ENCODE data around the gene NHLRC1. TPM values are rescaled to one million over a fixed set of nuclear protein-coding genes. Genes with fewer than 3 reads are reported as not detected.

NHLRC1 gene
- polyA plus RNA-seq, 4 donors: 1.1 to 5.2 (median 2.8) TPM

DNA sequence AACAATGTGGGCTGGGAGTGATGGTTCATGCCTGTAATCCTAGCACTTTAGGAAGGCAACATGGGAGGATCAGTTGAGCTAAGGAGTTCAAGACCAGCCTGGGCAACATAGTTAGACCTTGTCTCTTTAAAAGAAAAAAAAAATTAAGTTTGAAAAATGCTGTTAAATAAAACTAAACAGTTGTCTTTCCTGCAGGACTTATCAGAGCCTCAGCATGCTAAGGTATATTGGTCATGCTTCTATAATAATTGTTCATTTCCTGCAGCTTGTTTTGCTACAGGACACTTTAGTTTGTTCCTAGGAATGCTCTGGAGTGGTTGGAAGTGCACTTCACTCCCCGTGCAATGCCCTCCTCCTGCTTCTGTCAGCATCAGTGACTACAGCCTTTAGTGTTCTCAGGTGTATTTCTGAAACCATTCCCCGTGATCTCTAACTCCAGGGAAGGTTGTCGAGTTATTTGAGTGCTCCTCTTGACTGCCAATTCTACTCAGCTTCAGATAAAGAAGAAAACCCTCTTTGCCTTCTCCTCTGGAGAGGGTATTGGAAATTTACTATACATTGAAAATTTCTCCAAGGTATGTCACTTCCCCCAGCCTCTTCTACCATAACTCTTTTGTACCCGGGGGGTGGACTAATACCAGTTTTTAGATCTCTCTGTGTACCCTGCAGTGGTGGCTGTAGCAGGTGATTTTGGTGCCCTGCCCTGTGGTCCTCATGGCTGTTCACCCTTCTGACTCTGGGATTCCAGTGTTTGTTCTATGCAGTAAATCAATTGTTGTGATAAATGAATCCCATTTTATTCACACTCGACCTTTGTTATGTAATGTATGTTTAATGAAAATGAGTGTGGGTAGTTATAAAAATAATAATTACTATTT, 33.8 kb downstream of the NHLRC1 start:
- H3K4me1 ChIP-seq (ENCODE audit: control insufficient read depth in 3 of 3, insufficient read depth in 2 of 3, low read depth in 1 of 3, low read length in 2 of 3): no peaks in the 10 kb centered on the region
- WGBS, 3 donors: 73 to 79% (median 78%) methylated on average over 5 of the region's 5 CpGs
- FAIRE-seq: no peak

DNA sequence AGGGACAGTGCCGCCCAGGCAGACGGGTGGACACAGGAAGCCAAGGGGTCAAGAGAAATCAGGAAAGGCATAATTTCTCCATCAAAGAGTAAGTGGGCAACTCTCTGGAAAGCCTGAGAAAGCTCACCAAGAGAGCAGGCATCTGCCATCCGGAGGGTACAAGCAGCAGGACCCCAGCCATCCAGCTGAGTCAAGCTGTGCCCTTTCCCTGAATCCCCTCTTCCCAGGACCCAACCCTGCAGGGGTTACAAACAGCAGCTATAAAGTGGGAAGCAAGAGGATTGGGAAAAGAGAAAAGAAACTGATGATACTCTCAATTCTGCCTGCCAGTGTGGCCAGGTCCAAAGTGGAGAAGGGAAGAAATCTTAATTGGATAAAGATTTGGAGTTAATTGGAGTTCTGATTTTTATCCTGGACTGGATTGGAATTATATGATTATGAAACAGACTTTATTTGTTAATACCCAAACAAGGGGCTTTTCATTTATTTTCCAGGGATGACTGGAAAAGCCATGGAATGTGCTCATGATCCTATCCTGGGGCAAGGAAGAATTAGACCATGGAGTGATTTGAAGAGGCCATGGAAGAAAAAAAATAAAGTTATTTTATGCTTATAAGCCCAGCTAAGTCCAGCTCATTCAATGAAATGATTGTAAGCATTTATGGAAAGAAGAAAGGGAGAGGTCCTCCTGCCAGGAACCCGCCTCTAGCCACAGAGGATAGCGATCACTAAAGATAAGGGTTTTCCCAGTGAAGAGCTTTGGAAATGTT, 34.9 kb downstream of the NHLRC1 start:
- 84 to 92% (median 86%) methylated on average over 5 of the region's 5 CpGs for WGBS, 3 donors
- Histone ChIP-seq H3K27me3 (ENCODE audit: control insufficient read depth in 3 of 3, insufficient read depth in 3 of 3, low read length in 3 of 3) (no peaks in the 10 kb centered on the region), H3K4me3 (ENCODE audit: low read depth in 1 of 3, low read length in 3 of 3) (no peak overlapping the region), H3K36me3 (ENCODE audit: control insufficient read depth in 3 of 3, insufficient read depth in 2 of 3, low read depth in 1 of 3, low read length in 3 of 3) (no peaks in the 10 kb centered on the region), H3K4me1 (ENCODE audit: control insufficient read depth in 3 of 3, insufficient read depth in 2 of 3, low read depth in 1 of 3, low read length in 2 of 3) (no peaks in the 10 kb centered on the region), H3K9me3 (ENCODE audit: control insufficient read depth in 2 of 2, insufficient read depth in 1 of 2, low read depth in 1 of 2, low read length in 1 of 2) (peaks cover 0 to 14% of the 10 kb centered on the region in 2 donors), H3K27ac (ENCODE audit: low read depth in 1 of 3, low read length in 2 of 3) (no peak overlapping the region)
- no peak for DNase-seq
- FAIRE-seq: no peak

More for the DNA sequence above, 33.8 kb downstream of the NHLRC1 start:
- Histone ChIP-seq H3K27ac (ENCODE audit: low read depth in 1 of 3, low read length in 2 of 3) (no peak overlapping the region), H3K27me3 (ENCODE audit: control insufficient read depth in 3 of 3, insufficient read depth in 3 of 3, low read length in 3 of 3) (no peaks in the 10 kb centered on the region), H3K4me3 (ENCODE audit: low read depth in 1 of 3, low read length in 3 of 3) (no peak overlapping the region), H3K9me3 (ENCODE audit: control insufficient read depth in 2 of 2, insufficient read depth in 1 of 2, low read depth in 1 of 2, low read length in 1 of 2) (peaks cover 0 to 14% of the 10 kb centered on the region in 2 donors), H3K36me3 (ENCODE audit: control insufficient read depth in 3 of 3, insufficient read depth in 2 of 3, low read depth in 1 of 3, low read length in 3 of 3) (no peaks in the 10 kb centered on the region)
- DNase-seq: no peak

DNA sequence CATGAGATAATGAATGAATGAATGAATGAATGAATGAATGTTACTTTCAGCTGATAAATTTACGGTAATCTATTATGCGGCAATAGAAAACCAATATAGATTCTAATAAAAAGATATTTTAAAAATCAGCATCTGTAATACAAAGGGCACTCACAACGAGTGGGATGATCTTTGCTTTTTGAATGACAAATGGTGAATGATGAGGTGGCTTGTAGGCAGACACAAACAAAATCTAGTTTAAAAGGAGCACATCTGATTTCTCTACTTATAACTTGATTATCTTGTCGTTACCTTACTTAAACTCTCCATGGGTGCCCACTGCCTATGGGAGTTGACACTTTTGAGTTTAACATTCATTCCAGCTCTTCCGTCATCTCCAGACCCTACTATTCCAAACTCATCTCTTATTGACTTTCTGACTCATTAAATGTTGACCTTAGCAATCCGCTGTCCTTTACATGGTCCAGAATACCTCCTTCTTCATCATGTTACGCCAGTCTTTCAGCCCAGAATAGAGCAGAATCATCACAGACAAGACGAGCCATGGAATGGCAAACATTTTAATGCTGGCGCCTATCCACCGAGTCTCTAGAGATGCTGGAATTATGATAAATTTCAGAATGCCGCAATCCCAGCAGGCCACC, 41.3 kb downstream of the NHLRC1 start:
- Histone ChIP-seq H3K9me3 (ENCODE audit: control insufficient read depth in 2 of 2, insufficient read depth in 1 of 2, low read depth in 1 of 2, low read length in 1 of 2) (no peaks in the 10 kb centered on the region), H3K27me3 (ENCODE audit: control insufficient read depth in 3 of 3, insufficient read depth in 3 of 3, low read length in 3 of 3) (no peaks in the 10 kb centered on the region), H3K4me3 (ENCODE audit: low read depth in 1 of 3, low read length in 3 of 3) (no peak overlapping the region), H3K27ac (ENCODE audit: low read depth in 1 of 3, low read length in 2 of 3) (no peak overlapping the region), H3K4me1 (ENCODE audit: control insufficient read depth in 3 of 3, insufficient read depth in 2 of 3, low read depth in 1 of 3, low read length in 2 of 3) (no peaks in the 10 kb centered on the region), H3K36me3 (ENCODE audit: control insufficient read depth in 3 of 3, insufficient read depth in 2 of 3, low read depth in 1 of 3, low read length in 3 of 3) (no peaks in the 10 kb centered on the region)
- DNase-seq (no peak), FAIRE-seq (no peak)
- WGBS, 3 donors: 80 to 93% (median 90%) methylated on average over 11 of the region's 11 CpGs

DNA sequence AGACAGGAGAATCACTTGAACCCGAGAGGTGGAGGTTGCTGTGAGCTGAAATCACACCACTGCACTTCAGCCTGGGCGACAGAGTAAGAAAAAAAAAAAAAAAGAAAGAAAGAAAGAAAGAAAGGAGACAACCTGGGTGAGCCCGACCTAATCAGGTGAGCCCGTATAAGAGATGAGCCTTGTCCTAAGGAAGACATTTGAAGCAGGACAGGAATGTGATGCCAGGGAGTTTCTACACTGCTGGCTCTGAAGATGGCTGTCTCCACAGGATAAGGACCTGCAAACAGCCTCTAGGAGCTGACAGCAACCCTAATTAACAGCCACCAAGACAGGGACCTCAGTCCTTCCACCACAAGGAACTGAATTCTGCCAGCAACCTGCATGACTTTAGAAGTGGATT, 41.9 kb downstream of the NHLRC1 start:
- 85 to 97% (median 88%) methylated on average over 4 of the region's 4 CpGs for WGBS, 3 donors
- no peak overlapping the region for H3K4me3 ChIP-seq (ENCODE audit: low read depth in 1 of 3, low read length in 3 of 3)
- no peaks in the 10 kb centered on the region for H3K27me3 ChIP-seq (ENCODE audit: control insufficient read depth in 3 of 3, insufficient read depth in 3 of 3, low read length in 3 of 3)
- H3K27ac ChIP-seq (ENCODE audit: low read depth in 1 of 3, low read length in 2 of 3): no peak overlapping the region
- H3K9me3 ChIP-seq (ENCODE audit: control insufficient read depth in 2 of 2, insufficient read depth in 1 of 2, low read depth in 1 of 2, low read length in 1 of 2): no peaks in the 10 kb centered on the region
- no peaks in the 10 kb centered on the region for H3K36me3 ChIP-seq (ENCODE audit: control insufficient read depth in 3 of 3, insufficient read depth in 2 of 3, low read depth in 1 of 3, low read length in 3 of 3)
- FAIRE-seq (no peak), DNase-seq (no peak)
- H3K4me1 ChIP-seq (ENCODE audit: control insufficient read depth in 3 of 3, insufficient read depth in 2 of 3, low read depth in 1 of 3, low read length in 2 of 3): no peaks in the 10 kb centered on the region

DNA sequence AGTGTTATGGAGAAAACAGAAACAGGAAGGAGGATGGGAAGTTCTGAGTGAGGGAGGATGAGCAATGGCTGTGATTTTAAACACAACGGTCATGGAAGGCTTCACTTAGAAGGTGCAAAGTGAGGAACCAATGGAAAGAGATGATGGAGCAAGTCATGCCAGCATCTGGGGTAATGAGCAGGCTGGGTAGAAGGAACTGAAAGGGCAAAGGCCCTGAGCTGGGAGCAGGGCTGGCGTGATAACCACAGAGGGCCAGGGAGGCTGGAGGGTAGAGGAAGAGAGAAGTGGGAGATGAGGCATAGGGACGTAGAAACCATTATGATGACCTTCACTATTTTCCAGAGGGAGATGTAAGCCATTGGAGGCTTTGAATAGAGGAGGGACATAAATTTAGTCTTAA, 43.6 kb downstream of the NHLRC1 start:
- no peak for DNase-seq
- no peak overlapping the region for H3K27ac ChIP-seq (ENCODE audit: low read depth in 1 of 3, low read length in 2 of 3)
- WGBS, 3 donors: 78 to 89% (median 84%) methylated on average over 3 of the region's 3 CpGs
- no peak for FAIRE-seq
- H3K4me1 ChIP-seq (ENCODE audit: control insufficient read depth in 3 of 3, insufficient read depth in 2 of 3, low read depth in 1 of 3, low read length in 2 of 3): no peaks in the 10 kb centered on the region
- peaks cover 0 to 4% of the 10 kb centered on the region in 2 donors for H3K9me3 ChIP-seq (ENCODE audit: control insufficient read depth in 2 of 2, insufficient read depth in 1 of 2, low read depth in 1 of 2, low read length in 1 of 2)
- no peak overlapping the region for H3K4me3 ChIP-seq (ENCODE audit: low read depth in 1 of 3, low read length in 3 of 3)
- H3K27me3 ChIP-seq (ENCODE audit: control insufficient read depth in 3 of 3, insufficient read depth in 3 of 3, low read length in 3 of 3): no peaks in the 10 kb centered on the region
- no peaks in the 10 kb centered on the region for H3K36me3 ChIP-seq (ENCODE audit: control insufficient read depth in 3 of 3, insufficient read depth in 2 of 3, low read depth in 1 of 3, low read length in 3 of 3)

DNA sequence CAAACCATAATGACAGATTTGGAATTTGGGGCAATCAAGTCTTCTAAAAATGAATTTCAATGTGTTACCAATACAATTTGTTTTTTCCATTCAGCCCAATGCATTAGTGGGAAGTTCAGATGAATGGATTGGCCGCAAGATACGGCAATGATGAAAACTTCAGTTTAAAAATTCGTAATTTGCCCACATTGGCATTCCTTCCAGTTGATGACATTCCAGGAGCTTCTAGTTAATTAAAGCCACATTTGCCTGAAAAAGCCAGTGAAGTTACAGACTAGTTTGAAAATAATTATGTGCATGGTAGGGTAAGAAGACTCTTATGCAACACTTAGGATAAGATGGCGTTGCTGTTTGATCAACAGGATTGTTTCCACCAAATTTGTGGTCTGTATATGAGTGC, 46.2 kb downstream of the NHLRC1 start:
- Histone ChIP-seq H3K36me3 (ENCODE audit: control insufficient read depth in 3 of 3, insufficient read depth in 2 of 3, low read depth in 1 of 3, low read length in 3 of 3) (no peaks in the 10 kb centered on the region), H3K27ac (ENCODE audit: low read depth in 1 of 3, low read length in 2 of 3) (no peak overlapping the region), H3K4me1 (ENCODE audit: control insufficient read depth in 3 of 3, insufficient read depth in 2 of 3, low read depth in 1 of 3, low read length in 2 of 3) (no peaks in the 10 kb centered on the region), H3K27me3 (ENCODE audit: control insufficient read depth in 3 of 3, insufficient read depth in 3 of 3, low read length in 3 of 3) (no peaks in the 10 kb centered on the region), H3K4me3 (ENCODE audit: low read depth in 1 of 3, low read length in 3 of 3) (no peak overlapping the region), H3K9me3 (ENCODE audit: control insufficient read depth in 2 of 2, insufficient read depth in 1 of 2, low read depth in 1 of 2, low read length in 1 of 2) (peaks cover 0 to 4% of the 10 kb centered on the region in 2 donors)
- DNase-seq (no peak), FAIRE-seq (no peak)
- 88 to 96% (median 92%) methylated on average over 4 of the region's 4 CpGs for WGBS, 3 donors

DNA sequence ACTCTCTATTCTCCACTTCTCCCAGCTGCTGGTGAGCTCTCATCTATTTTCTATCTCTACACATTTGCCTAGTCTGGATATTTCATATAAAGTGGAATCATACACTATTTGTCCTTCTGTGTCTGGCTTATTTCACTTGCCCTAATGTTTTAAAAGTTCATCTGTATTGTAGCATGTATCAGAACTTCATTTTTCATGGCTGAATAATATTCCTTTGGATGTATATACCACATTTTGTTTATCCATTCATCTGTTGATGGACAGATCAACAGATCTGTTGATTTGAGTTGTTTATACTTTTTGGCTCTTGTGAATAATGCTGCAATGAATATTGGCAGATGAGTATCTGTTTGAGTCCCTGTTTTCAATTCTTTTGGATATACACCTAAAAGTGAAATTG, 49.6 kb downstream of the NHLRC1 start:
- Histone ChIP-seq H3K36me3 (ENCODE audit: control insufficient read depth in 3 of 3, insufficient read depth in 2 of 3, low read depth in 1 of 3, low read length in 3 of 3) (no peaks in the 10 kb centered on the region), H3K4me1 (ENCODE audit: control insufficient read depth in 3 of 3, insufficient read depth in 2 of 3, low read depth in 1 of 3, low read length in 2 of 3) (no peaks in the 10 kb centered on the region), H3K4me3 (ENCODE audit: low read depth in 1 of 3, low read length in 3 of 3) (no peak overlapping the region), H3K27ac (ENCODE audit: low read depth in 1 of 3, low read length in 2 of 3) (no peak overlapping the region), H3K9me3 (ENCODE audit: control insufficient read depth in 2 of 2, insufficient read depth in 1 of 2, low read depth in 1 of 2, low read length in 1 of 2) (peaks cover 0 to 4% of the 10 kb centered on the region in 2 donors), H3K27me3 (ENCODE audit: control insufficient read depth in 3 of 3, insufficient read depth in 3 of 3, low read length in 3 of 3) (no peaks in the 10 kb centered on the region)
- FAIRE-seq (no peak), DNase-seq (no peak)

DNA sequence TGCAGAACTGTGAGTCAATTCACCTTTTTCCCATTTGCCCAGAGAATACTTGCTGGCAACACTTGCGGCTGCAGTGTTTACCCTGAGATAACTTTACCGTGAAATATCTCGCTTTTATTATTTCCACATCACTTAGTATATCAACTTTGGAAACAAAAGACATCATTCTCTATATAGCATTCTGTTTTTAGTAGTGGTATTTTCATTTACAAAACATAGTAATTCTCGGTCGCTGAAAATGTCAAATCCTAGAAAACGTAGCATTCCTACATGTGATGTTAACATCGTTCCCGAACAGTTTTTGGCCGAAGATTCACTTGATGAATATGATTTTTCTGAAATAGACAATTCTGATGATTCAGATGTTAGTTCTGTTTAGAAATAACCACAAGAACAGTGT, 52.0 kb downstream of the NHLRC1 start:
- H3K4me1 ChIP-seq (ENCODE audit: control insufficient read depth in 3 of 3, insufficient read depth in 2 of 3, low read depth in 1 of 3, low read length in 2 of 3): no peaks in the 10 kb centered on the region
- FAIRE-seq (no peak), DNase-seq (no peak)
- H3K9me3 ChIP-seq (ENCODE audit: control insufficient read depth in 2 of 2, insufficient read depth in 1 of 2, low read depth in 1 of 2, low read length in 1 of 2): peaks cover 0 to 4% of the 10 kb centered on the region in 2 donors
- whole genome bisulfite sequencing, 3 donors: 67 to 88% (median 83%) methylated on average over 9 of the region's 9 CpGs
- no peak overlapping the region for H3K4me3 ChIP-seq (ENCODE audit: low read depth in 1 of 3, low read length in 3 of 3)
- H3K27ac ChIP-seq (ENCODE audit: low read depth in 1 of 3, low read length in 2 of 3): no peak overlapping the region
- no peaks in the 10 kb centered on the region for H3K27me3 ChIP-seq (ENCODE audit: control insufficient read depth in 3 of 3, insufficient read depth in 3 of 3, low read length in 3 of 3)
- H3K36me3 ChIP-seq (ENCODE audit: control insufficient read depth in 3 of 3, insufficient read depth in 2 of 3, low read depth in 1 of 3, low read length in 3 of 3): no peaks in the 10 kb centered on the region

Measured in small intestine (tissue), 7 donors.